ENCODE data around the gene FBXW2. TPM values are rescaled to one million over a fixed set of nuclear protein-coding genes. Genes with fewer than 3 reads are reported as not detected.
A peak's percentile ranks its signal among the peaks of the same experiment; 100 is the strongest.

Gene FBXW2
- total RNA-seq, result 70.2 and 72.3 TPM in 2 replicates
- 23.9 and 32.5 TPM in 2 replicates for polyA plus RNA-seq
- 33.5 and 34.1 TPM in 2 replicates for polyA plus RNA-seq (2011; cell fraction: cytosol; rRNA removed)
- polyA plus RNA-seq (2011; cell fraction: nucleus; rRNA removed), result 49.8 and 63.3 TPM in 2 replicates
- polyA plus RNA-seq (2012), result 35.9 and 53.8 TPM in 2 replicates
- polyA minus RNA-seq, result 82.9 and 87.9 TPM in 2 replicates
- polyA minus RNA-seq (2011; cell fraction: cytosol; rRNA and poly(A)+ RNA removed), result 32.4 TPM
- 31.7 and 35.1 TPM in 2 replicates for polyA minus RNA-seq (2011; cell fraction: nucleus; rRNA and poly(A)+ RNA removed)
- percentile 90 among the genes with signal in this experiment for Bru-seq, nascent RNA
- percentile 96 among the genes with signal in this experiment for BruChase-seq, experiment 1, labeled RNA remaining after a 6-hour chase
- percentile 97 among the genes with signal in this experiment for BruChase-seq, experiment 2, labeled RNA remaining after a 2-hour chase
- long read RNA-seq, full-length matches to known transcripts, result 2 of 123 reads
- long read RNA-seq, partial matches to known transcripts, result 4 of 123 reads
- long read RNA-seq, other reads (novel, unspliced or antisense), result 117 of 123 reads

- peak within 1 kb of the TSS; percentile 100 for H3K4me2 ChIP-seq (ENCODE audit: insufficient read depth, low read length)
- H3K36me3 ChIP-seq (ENCODE audit: control insufficient read depth in 2 of 2, extremely low read depth in 1 of 2, insufficient read depth in 2 of 2, low read length in 2 of 2), result no peaks in the 10 kb centered on the region
- H3K4me3 ChIP-seq (replicated peaks in 1 of 3; ENCODE audit: insufficient read depth in 1 of 3, low read depth in 1 of 3, low read length in 3 of 3), result peak within 1 kb of the TSS; percentile 78 to 83 (median 82)
- H3K79me2 ChIP-seq (ENCODE audit: control insufficient read depth, insufficient read depth, low read length), result peaks cover 51% of the 10 kb centered on the region
- DNase-seq (ENCODE audit: low read depth, low spot score) (peak; percentile 92), FAIRE-seq (peak; percentile 90)
- peaks cover 27% of the 10 kb centered on the region for H3K4me1 ChIP-seq (ENCODE audit: control insufficient read depth, extremely low read depth, insufficient read depth, low read length)
- peak within 1 kb of the TSS; percentile 99 for H2AFZ ChIP-seq (ENCODE audit: low read depth, low read length)
- H3K9me1 ChIP-seq (replicated peaks; ENCODE audit: control insufficient read depth, extremely low read depth, insufficient read depth, low read length), result no peaks in the 10 kb centered on the region
- no peaks in the 10 kb centered on the region for H3K9me3 ChIP-seq (replicated peaks; ENCODE audit: control insufficient read depth, insufficient read depth, low read length)
- peak within 1 kb of the TSS; percentile 84 for H3K9ac ChIP-seq (replicated peaks; ENCODE audit: extremely low read depth, insufficient read depth, low read length)
- dilution Hi-C loops (cut with MboI; ENCODE audit: extremely low pct_ligation_motif_present, low sequenced_read_pairs) (no loop called here), intact Hi-C loops (cut with micrococcal nuclease) (loop anchor here (1.0 to 2.0 kb wide), 3 partner anchors 50 to 143 kb away; no protein-coding TSS in a partner anchor)
- no peaks in the 10 kb centered on the region for H4K20me1 ChIP-seq (replicated peaks; ENCODE audit: control insufficient read depth, extremely low read depth, insufficient read depth, low read length)
- H3K27ac ChIP-seq (ENCODE audit: insufficient read depth, low read depth, low read length), result peak within 1 kb of the TSS; percentile 64
- TSS peak; percentile 54 for BruUV-seq (replicated peaks)
- TF ChIP-seq MAX (IDR thresholded peaks at IDR 0.05; ENCODE audit: insufficient read depth, insufficient read length), result peak; percentile 8
- TF ChIP-seq POLR2AphosphoS5 (IDR thresholded peaks at IDR 0.05; ENCODE audit: insufficient read depth, low read depth, low read length), result peak; percentile 99
- no peak for TF ChIP-seq CTCF (IDR thresholded peaks at IDR 0.05; ENCODE audit: extremely low read depth in 1 of 2, insufficient read depth in 1 of 2, low read depth in 1 of 2, low read length in 2 of 2)
- TF ChIP-seq FOS (IDR thresholded peaks at IDR 0.05; ENCODE audit: borderline replicate concordance, insufficient read depth, low read length), result no peak
- no peak for TF ChIP-seq JUN (IDR thresholded peaks at IDR 0.05; ENCODE audit: borderline replicate concordance, insufficient read depth, insufficient read length, low read depth)
- TF ChIP-seq MYC (IDR thresholded peaks at IDR 0.05; ENCODE audit: low read depth, low read length), result no peak
- no peak for TF ChIP-seq EZH2 (IDR thresholded peaks at IDR 0.05; ENCODE audit: borderline replicate concordance, low read depth, low read length, severe bottlenecking)
- TF ChIP-seq POLR2A (IDR thresholded peaks at IDR 0.05; ENCODE audit: low read depth, low read length), result peak; percentile 95
- no peak for TF ChIP-seq GATA2 (IDR thresholded peaks at IDR 0.05; ENCODE audit: insufficient read depth, insufficient read length, low read depth, low read length)
- CTCF ChIA-PET, result interaction anchor here (0.7 to 1.6 kb wide), 6 partner anchors 14 to 267 kb away, joined by 3 to 6 read pairs (median 4); no protein-coding TSS in a partner anchor
- H3K27me3 ChIP-seq (ENCODE audit: control insufficient read depth in 2 of 2, insufficient read depth in 2 of 2, low read length in 2 of 2), result no peaks in the 10 kb centered on the region
- POLR2A ChIA-PET, result interaction anchor here (0.6 to 0.8 kb wide), 2 partner anchors 47 to 63 kb away, joined by 3 to 8 read pairs; no protein-coding TSS in a partner anchor
Measured at GRCh38 chr9:120792898-120793765, at the start of gene FBXW2. FBXW2 (minus strand) TSS chr9:120793416; CDS start chr9:120788258, 5,158 bp downstream.
